H1 (cell line): Measurements from ENCODE around the gene CRB2. TPM values are rescaled to one million over a fixed set of nuclear protein-coding genes. Genes with fewer than 3 reads are reported as not detected.

Source experiments
- CTCF ChIA-PET: fragments of 300-600 bp; sonication (Branson Sonifier 250); formaldehyde crosslinking; loops from one replicate; lab custom pipeline; 2021; ENCODE audit not compliant: partially characterized antibody; lab: Charles Lee
- POLR2A ChIA-PET: fragments of 300-600 bp; sonication (Branson Sonifier 250); formaldehyde crosslinking; loops from one replicate; lab custom pipeline; 2021; ENCODE audit warnings: inconsistent platforms; ENCODE audit not compliant: partially characterized antibody; lab: Charles Lee
- DNase-seq, 2 experiments: peaks; one replicate each; pipeline versions ENCODE4 v3.0.0 to v3.0.0-alpha.2; 2010 to 2022; ENCODE audit warnings: low spot score in 2 of 2, low read depth in 1 of 2, mixed read lengths in 1 of 2
- FAIRE-seq: peaks from 2 replicates; lab custom pipeline; 2011; peaks lifted over from hg19 to GRCh38; lab: Jason Lieb, UNC
- H2AFZ ChIP-seq: 2 replicates; pipeline ENCODE4 v1.8.1; 2012; ENCODE audit warnings: low read length, inconsistent platforms
- H2AK5ac ChIP-seq: 2 replicates; pipeline ENCODE4 v1.6.1; 2013; ENCODE audit warnings: low read depth, low read length
- H2BK120ac ChIP-seq: replicated peaks from 2 replicates; pipeline ENCODE3; 2013; ENCODE audit warnings: low read depth, low read length, inconsistent platforms
- H2BK12ac ChIP-seq: 2 replicates; pipeline ENCODE4 v1.6.1; 2013; ENCODE audit warnings: low read depth, low read length
- H2BK15ac ChIP-seq: 2 replicates; pipeline ENCODE4 v1.6.1; 2013; ENCODE audit warnings: low read length
- H2BK20ac ChIP-seq: 2 replicates; pipeline ENCODE4 v1.6.1; 2013; ENCODE audit warnings: low read length
- H2BK5ac ChIP-seq: 2 replicates; pipeline ENCODE4 v1.6.1; 2013; ENCODE audit warnings: low read depth, low read length
- H3K14ac ChIP-seq: 2 replicates; pipeline ENCODE4 v1.6.1; 2013; ENCODE audit warnings: inconsistent platforms; ENCODE audit not compliant: insufficient read length
- H3K18ac ChIP-seq: 2 replicates; pipeline ENCODE4 v1.6.1; 2013; ENCODE audit warnings: low read length; ENCODE audit errors: extremely low read depth
- H3K23ac ChIP-seq: 2 replicates; pipeline ENCODE4 v1.6.1; 2013; ENCODE audit warnings: inconsistent platforms; ENCODE audit not compliant: insufficient read length
- H3K23me2 ChIP-seq: 2 replicates; pipeline ENCODE4 v1.6.1; 2013; ENCODE audit warnings: low read depth, low read length
- H3K27ac ChIP-seq: 2 replicates; pipeline ENCODE4 v1.6.1; 2011; ENCODE audit warnings: low read depth, low read length, inconsistent platforms
- H3K27me3 ChIP-seq, 4 experiments: replicated peaks in 1 of 4; 1 replicate in 1 of 4; 2 replicates in 3 of 4; pipeline versions ENCODE4 v1.6.1 to v1.8.1; 2011 to 2013; ENCODE audit warnings: low read length in 3 of 4, mild to moderate bottlenecking in 3 of 4, inconsistent platforms in 2 of 4, mixed read lengths in 2 of 4, moderate library complexity in 1 of 4; ENCODE audit not compliant: control insufficient read depth in 3 of 4, insufficient read depth in 3 of 4; ENCODE audit errors: extremely low read depth in 1 of 4
- H3K36me3 ChIP-seq, 4 experiments: 2 replicates each; pipeline versions ENCODE4 v1.6.1 to v1.8.1; 2011 to 2013; ENCODE audit warnings: mild to moderate bottlenecking in 4 of 4, low read length in 3 of 4, moderate library complexity in 2 of 4, control low read depth in 1 of 4, inconsistent platforms in 1 of 4; ENCODE audit not compliant: insufficient read depth in 4 of 4, control insufficient read depth in 2 of 4
- H3K4ac ChIP-seq: replicated peaks from 2 replicates; pipeline ENCODE3; 2013; ENCODE audit warnings: low read length, low read depth, mixed read lengths, inconsistent platforms; ENCODE audit not compliant: insufficient read length
- H3K4me1 ChIP-seq, 4 experiments: replicated peaks in 1 of 4; 1 replicate in 1 of 4; 2 replicates in 3 of 4; pipeline versions ENCODE4 v1.6.1 to v1.8.1; 2011 to 2013; ENCODE audit warnings: low read length in 3 of 4, inconsistent platforms in 2 of 4, mixed read lengths in 1 of 4; ENCODE audit not compliant: insufficient read depth in 4 of 4, control insufficient read depth in 3 of 4
- H3K4me2 ChIP-seq, 2 experiments: 2 replicates each; pipeline versions ENCODE4 v1.6.1 to v1.8.1; 2011 to 2013; ENCODE audit warnings: low read depth in 2 of 2, low read length in 2 of 2, control low read depth in 1 of 2, inconsistent platforms in 1 of 2, mild to moderate bottlenecking in 1 of 2; ENCODE audit not compliant: insufficient read depth in 1 of 2
- H3K4me3 ChIP-seq, 4 experiments: fragments of 200-600, 300-600 bp in 1 of 4; sonication (generic), shearing (Covaris generic), sonication (Bioruptor Twin) in 1 of 4; 2 replicates each; pipeline versions ENCODE4 v1.5.1 to v1.8.1; 2011 to 2016; ENCODE audit warnings: low read length in 4 of 4, low read depth in 3 of 4, control low read depth in 2 of 4, inconsistent platforms in 2 of 4, mild to moderate bottlenecking in 2 of 4, mixed read lengths in 1 of 4, moderate library complexity in 1 of 4; ENCODE audit not compliant: insufficient read depth in 2 of 4; ENCODE audit errors: extremely low read depth in 1 of 4
- H3K56ac ChIP-seq: replicated peaks from 2 replicates; pipeline ENCODE3; 2013; ENCODE audit warnings: low read depth, mild to moderate bottlenecking, mixed read lengths, low read length, inconsistent platforms; ENCODE audit not compliant: insufficient read length
- H3K79me1 ChIP-seq: 2 replicates; pipeline ENCODE4 v1.6.1; 2013; ENCODE audit warnings: low read depth, low read length, control low read depth
- H3K79me2 ChIP-seq, 2 experiments: 2 replicates each; pipeline versions ENCODE4 v1.6.1 to v1.8.1; 2012 to 2013; ENCODE audit warnings: low read length in 2 of 2, mild to moderate bottlenecking in 2 of 2, inconsistent platforms in 1 of 2; ENCODE audit not compliant: insufficient read depth in 2 of 2, control insufficient read depth in 1 of 2
- H3K9ac ChIP-seq, 4 experiments: replicated peaks in 1 of 4; 1 replicate in 1 of 4; 2 replicates in 3 of 4; pipeline versions ENCODE4 v1.6.1 to v1.8.1; 2011 to 2013; ENCODE audit warnings: low read depth in 3 of 4, low read length in 3 of 4, control low read depth in 2 of 4, mild to moderate bottlenecking in 2 of 4, moderate library complexity in 2 of 4, inconsistent platforms in 1 of 4; ENCODE audit errors: extremely low read depth in 1 of 4
- H3K9me3 ChIP-seq, 2 experiments: 2 replicates each; pipeline versions ENCODE4 v1.6.1 to v1.8.1; 2012 to 2013; ENCODE audit warnings: mild to moderate bottlenecking in 2 of 2, moderate library complexity in 2 of 2, control low read depth in 1 of 2, inconsistent platforms in 1 of 2, low read depth in 1 of 2, low read length in 1 of 2, mixed read lengths in 1 of 2; ENCODE audit not compliant: insufficient read depth in 2 of 2
- H4K20me1 ChIP-seq, 2 experiments: replicated peaks in 1 of 2; 2 replicates each; pipeline versions ENCODE3 to v1.8.1; 2011 to 2013; ENCODE audit warnings: inconsistent platforms in 2 of 2, low read length in 2 of 2, mild to moderate bottlenecking in 1 of 2; ENCODE audit not compliant: insufficient read depth in 2 of 2, control insufficient read depth in 1 of 2
- H4K5ac ChIP-seq: 2 replicates; pipeline ENCODE4 v1.6.1; 2013; ENCODE audit warnings: low read length, low read depth, mixed read lengths, inconsistent platforms; ENCODE audit not compliant: insufficient read length
- H4K8ac ChIP-seq: 2 replicates; pipeline ENCODE4 v1.8.0; 2013; ENCODE audit warnings: mild to moderate bottlenecking, moderate library complexity, low read length, inconsistent platforms; ENCODE audit not compliant: insufficient read depth; ENCODE audit errors: extremely low read depth
- H4K91ac ChIP-seq: replicated peaks from 2 replicates; pipeline ENCODE3; 2013; ENCODE audit warnings: low read length, mixed read lengths, inconsistent platforms; ENCODE audit not compliant: insufficient read length
- EP300 ChIP-seq, 2 experiments: IDR thresholded peaks; 1 replicate in 1 of 2; 2 replicates in 1 of 2; pipeline ENCODE4 v1.6.1; 2011 to 2012; ENCODE audit warnings: low read depth in 2 of 2, low read length in 2 of 2, mild to moderate bottlenecking in 2 of 2, borderline replicate concordance in 1 of 2, inconsistent platforms in 1 of 2, moderate library complexity in 1 of 2
- KDM5A ChIP-seq: fragments of 200-600 bp; IDR thresholded peaks from 2 replicates; pipeline ENCODE4 v1.7.1; 2012; ENCODE audit warnings: mild to moderate bottlenecking, low read length, inconsistent platforms, mixed read lengths
- RBBP5 ChIP-seq: IDR thresholded peaks from 2 replicates; pipeline ENCODE4 v1.7.1; 2012; ENCODE audit warnings: low read depth, mild to moderate bottlenecking, inconsistent platforms, low read length, moderate library complexity, borderline replicate concordance
- TAF7 ChIP-seq: optimal IDR thresholded peaks from 2 replicates; pipeline ENCODE3; 2011; ENCODE audit warnings: low read depth, mild to moderate bottlenecking, inconsistent platforms, low read length, moderate library complexity, borderline replicate concordance
- USF2 ChIP-seq: IDR thresholded peaks from 2 replicates; pipeline ENCODE4 v1.6.1; 2011; ENCODE audit warnings: low read length, improper control_type of control experiment
- WGBS, 2 experiments: shearing (Covaris generic) in 1 of 2; methylation state at CpG; one replicate each; pipeline versions ENCODE4 v1.1.6 to v1.1.7; 2013 to 2015; ENCODE audit warnings: low lambda C conversion rate in 2 of 2, mixed read lengths in 2 of 2, inconsistent platforms in 1 of 2, low coverage in 1 of 2, missing lambda C conversion rate in 1 of 2; ENCODE audit not compliant: insufficient replicate concordance in 2 of 2, insufficient coverage in 1 of 2, insufficient read length in 1 of 2; ENCODE audit errors: extremely low coverage in 1 of 2, missing lambda C conversion rate in 1 of 2; 5-methylcytosine and 5-hydroxymethylcytosine counted together
- polyA plus RNA-seq, 7 experiments: library from polyadenylated mRNA; depleted of rRNA in 3 of 7; stranded (reverse) in 5 of 7; unstranded in 2 of 7; fragments of >200 nt in 5 of 7; fragments of 200-250 nt in 2 of 7; gene quantifications; 1 replicate in 5 of 7; 2 replicates in 1 of 7; 4 replicates in 1 of 7; pipeline versions ENCODE4 v1.2.1 to v1.2.3, GENCODE V29; 2011 to 2013; ENCODE audit warnings: missing spikeins in 2 of 7, mixed read lengths in 2 of 7
- total RNA-seq: library from RNA; stranded (reverse); fragmentation: NEBNext Ultra II Directional; extraction: Animal tissue kit (Norgen Biotek cat#: 25700); gene quantifications from 2 replicates; pipeline ENCODE4 v1.2.1, GENCODE V29; 2021

The CRB2 gene
- total and polyA plus RNA-seq, 2 of the 8 experiments (the other 6 are each of a cell fraction or from before 2014, with no cell fraction given): 4.0 to 8.4 TPM

GRCh38 chr9:123334639-123335038, 21.4 kb upstream of the CRB2 start:
- Histone ChIP-seq H2AK5ac (no peak overlapping the region), H3K56ac (no peak overlapping the region), H3K23ac (no peak overlapping the region), H3K79me1 (no peaks in the 10 kb centered on the region), H3K18ac (no peak overlapping the region), H3K36me3 (no peaks in the 10 kb centered on the region), H4K91ac (no peak overlapping the region), H3K14ac (no peak overlapping the region), H2BK20ac (0 out of 2 replicates have a peak overlapping the region, but pooled peaks have one; percentile 38), H4K5ac (no peak overlapping the region), H3K79me2 (no peaks in the 10 kb centered on the region), H3K4me1 (peaks cover 3 to 9% (median 4%) of the 10 kb centered on the region in 4 experiments; a peak in 5 of 7 replicates), H3K27me3 (no peaks in the 10 kb centered on the region), H2AFZ (no peak overlapping the region), H2BK15ac (no peak overlapping the region), H3K4me2 (no peak overlapping the region), H2BK5ac (no peak overlapping the region), H2BK120ac (no peak overlapping the region), H3K23me2 (no peaks in the 10 kb centered on the region; the same call in 1 of the 2 replicates), H3K27ac (no peak overlapping the region), H4K8ac (no peak overlapping the region), H3K4me3 (no peak overlapping the region), H3K9me3 (no peaks in the 10 kb centered on the region), H4K20me1 (no peaks in the 10 kb centered on the region), H3K4ac (no peak overlapping the region), H2BK12ac (no peak overlapping the region), H3K9ac (no peak overlapping the region)
- POLR2A ChIA-PET: no interaction called here
- no peak for FAIRE-seq
- CTCF ChIA-PET: interaction anchor here (0.8 to 3.1 kb wide), 7 partner anchors 10 to 242 kb away, joined by 3 to 15 read pairs (median 4); no protein-coding TSS in a partner anchor
- WGBS, 2 experiments: 91% methylated on average over 3 of the region's 3 CpGs; no CpG with 5 or more reads in 1 of the 2 experiments
- TF ChIP-seq USF2 (no peak), EP300 (IDR thresholded peaks at IDR 0.05; ENCODE audit: borderline replicate concordance in 1 of 2, low read depth in 2 of 2, low read length in 2 of 2) (no peak), TAF7 (no peak), KDM5A (no peak), RBBP5 (no peak)
- no peak for DNase-seq
